ENCODE results near the gene OR13C8.
"Not testable (repeated sequence)": the region's sequence is repeated elsewhere in the genome, so short reads cannot be mapped to it uniquely, and the experiment has no call there.

- TF ChIP-seq, protein P1, sequence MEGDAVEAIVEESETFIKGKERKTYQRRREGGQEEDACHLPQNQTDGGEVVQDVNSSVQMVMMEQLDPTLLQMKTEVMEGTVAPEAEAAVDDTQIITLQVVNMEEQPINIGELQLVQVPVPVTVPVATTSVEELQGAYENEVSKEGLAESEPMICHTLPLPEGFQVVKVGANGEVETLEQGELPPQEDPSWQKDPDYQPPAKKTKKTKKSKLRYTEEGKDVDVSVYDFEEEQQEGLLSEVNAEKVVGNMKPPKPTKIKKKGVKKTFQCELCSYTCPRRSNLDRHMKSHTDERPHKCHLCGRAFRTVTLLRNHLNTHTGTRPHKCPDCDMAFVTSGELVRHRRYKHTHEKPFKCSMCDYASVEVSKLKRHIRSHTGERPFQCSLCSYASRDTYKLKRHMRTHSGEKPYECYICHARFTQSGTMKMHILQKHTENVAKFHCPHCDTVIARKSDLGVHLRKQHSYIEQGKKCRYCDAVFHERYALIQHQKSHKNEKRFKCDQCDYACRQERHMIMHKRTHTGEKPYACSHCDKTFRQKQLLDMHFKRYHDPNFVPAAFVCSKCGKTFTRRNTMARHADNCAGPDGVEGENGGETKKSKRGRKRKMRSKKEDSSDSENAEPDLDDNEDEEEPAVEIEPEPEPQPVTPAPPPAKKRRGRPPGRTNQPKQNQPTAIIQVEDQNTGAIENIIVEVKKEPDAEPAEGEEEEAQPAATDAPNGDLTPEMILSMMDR (IDR thresholded peaks at IDR 0.05): not testable (repeated sequence)
- TF ChIP-seq RAD21 (IDR thresholded peaks at IDR 0.05; ENCODE audit: low read length); EZH2phosphoT487 (IDR thresholded peaks at IDR 0.05; ENCODE audit: borderline replicate concordance, low read depth); USF2 (IDR thresholded peaks at IDR 0.05; ENCODE audit: borderline replicate concordance, low read depth, low read length): not testable (repeated sequence)
These were observed 36.6 kb downstream of the OR13C8 start, which contains the start of gene OR13C2 for GRCh38 chr9:104605527-104605926.

Data from SK-N-SH (cell line).